Adrenal gland (tissue), 12 donors: ENCODE data around the gene PPP1R11. TPM values are rescaled to one million over a fixed set of nuclear protein-coding genes. Genes with fewer than 3 reads are reported as not detected.

ENCODE experiments used
- DNase-seq, 7 donors: peaks; one replicate each; pipeline ENCODE4 v3.0.0-alpha.2; 2019 to 2020
- H3K27ac ChIP-seq, 5 donors: fragments of 200-600 bp; sonication (generic) in 4 of 5; 1 replicate in 3 of 5; 2 replicates in 2 of 5; pipeline versions ENCODE4 v1.5.1 to v1.8.0; 2016 to 2020; ENCODE audit warnings: mild to moderate bottlenecking in 1 of 5
- H3K27me3 ChIP-seq: fragments of 200-600 bp; 2 replicates; pipeline ENCODE4 v1.8.0; 2021
- H3K36me3 ChIP-seq, 2 donors: fragments of 200-600 bp; replicated peaks in 1 of 2; 1 replicate in 1 of 2; 2 replicates in 1 of 2; pipeline versions ENCODE4 v1.5.1 to v1.8.0; 2018 to 2022
- H3K4me1 ChIP-seq, 2 donors: fragments of 200-600 bp; replicated peaks in 1 of 2; 1 replicate in 1 of 2; 2 replicates in 1 of 2; pipeline versions ENCODE4 v1.5.1 to v1.8.0; 2018 to 2021
- H3K4me3 ChIP-seq, 4 donors: fragments of 200-600 bp; sonication (generic) in 3 of 4; one replicate each; pipeline ENCODE4 v1.5.1; 2016 to 2018
- H3K9me3 ChIP-seq, 3 donors: fragments of 200-600 bp; sonication (generic) in 1 of 3; replicated peaks in 1 of 3; 1 replicate in 2 of 3; 2 replicates in 1 of 3; pipeline versions ENCODE4 v1.5.1 to v1.8.0; 2016 to 2021
- POLR2A ChIP-seq, 2 donors: fragments of 450-650 bp; IDR thresholded peaks; one replicate each; pipeline ENCODE4 v1.6.1; 2017; ENCODE audit warnings: antibody characterized with exemption in 2 of 2, mild to moderate bottlenecking in 2 of 2, moderate library complexity in 1 of 2
- WGBS, 4 donors: extraction: QIAGEN DNeasy Blood & Tissue Kit in 2 of 4; methylation state at CpG; one replicate each; pipeline versions ENCODE4 v1.1.5 to v1.1.7; 2013 to 2017; 5-methylcytosine and 5-hydroxymethylcytosine counted together
- intact Hi-C, 2 donors: fragments of 100-400 bp; cut with DNase I; formaldehyde crosslinking; loops; one replicate each; pipeline versions ENCODE4 v1.14.1 to v1.15.0; 2022 to 2023
- polyA plus RNA-seq, 3 donors: library from polyadenylated mRNA; stranded (reverse); fragments of 200-250 nt in 2 of 3; fragments of 350-450 nt in 1 of 3; fragmentation: Illumina TruSeq in 1 of 3; extraction: RNeasy Lipid Tissue Mini Kit (QIAGEN cat#74804) in 1 of 3; gene quantifications; one replicate each; pipeline ENCODE4 v1.2.3, GENCODE V29; 2013 to 2014
- total RNA-seq, 9 donors: library from RNA; depleted of rRNA in 4 of 9; stranded (reverse); fragments of >200 nt in 4 of 9; fragments of 120-200 nt in 1 of 9; fragmentation: NEBNext Ultra II Directional in 1 of 9; extraction: Animal tissue kit (Norgen Biotek cat#: 25700) in 1 of 9; gene quantifications; one replicate each; pipeline versions ENCODE4 v1.1.0 to v1.2.4, GENCODE V29; 2013 to 2023
- TF ChIP-seq, protein P1 (sequence below), 6 experiments: fragments of 450-650 bp in 4 of 6; fragments of 200-600 bp in 2 of 6; sonication (generic) in 1 of 6; IDR thresholded peaks; 1 replicate in 5 of 6; 2 replicates in 1 of 6; pipeline versions ENCODE4 v1.5.1 to v1.8.0; 2016 to 2021; ENCODE audit warnings: antibody characterized with exemption in 6 of 6, mild to moderate bottlenecking in 2 of 6, moderate library complexity in 1 of 6
- donor health status: healthy with polysubstance abuse.
- donor health status: Bipolar disorder and iron deficiency.
- donor health status: DM: yes; HTN: yes; CAD: no.
- donor health status: DM: no; HTN: no; CAD: no.
- donor health status: DM: no; HTN: no; CAD: no.
- donor health status: DM: yes; HTN: yes; CAD: no.

The PPP1R11 gene
- total and polyA plus RNA-seq, 12 donors, result 31.2 to 97.7 (median 50.3) TPM

DNA sequence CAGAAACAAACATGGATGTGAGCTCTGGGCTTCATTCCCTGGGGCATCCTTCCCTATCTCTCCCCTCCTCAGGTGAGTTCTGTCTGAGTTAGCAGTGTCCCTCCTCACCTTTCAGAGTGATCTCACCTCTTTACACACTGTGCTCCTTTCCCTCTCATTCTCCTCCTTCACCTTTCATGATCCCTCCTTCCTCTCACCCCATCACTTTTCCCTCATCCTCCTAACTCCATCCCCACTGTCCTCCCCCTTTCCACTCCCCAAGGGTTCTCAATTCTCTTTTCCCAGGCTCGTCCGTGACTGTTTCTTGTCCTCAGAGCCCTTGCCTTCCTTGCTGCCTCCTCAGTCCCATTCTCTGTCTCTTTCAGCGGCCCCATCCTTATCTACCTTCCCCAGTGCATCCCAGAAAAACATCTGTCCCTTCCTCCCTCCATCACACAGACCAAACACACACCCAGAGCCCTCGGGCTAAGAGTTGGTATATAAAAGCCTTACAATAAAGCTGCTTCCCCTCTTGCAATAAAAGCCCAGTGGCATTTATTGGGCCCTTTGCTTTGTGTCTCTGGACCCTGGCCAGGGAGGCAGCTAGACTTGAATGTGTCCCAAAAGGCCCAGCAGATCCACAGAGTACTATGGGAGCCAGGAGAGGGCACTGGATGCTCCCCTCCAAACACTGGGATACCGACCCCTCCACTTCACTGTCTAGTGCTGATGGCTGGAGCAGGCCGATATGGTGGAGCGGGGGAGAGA lies 6.7 kb downstream of the PPP1R11 start:
- H3K4me3 ChIP-seq, result no peak overlapping the region

DNA sequence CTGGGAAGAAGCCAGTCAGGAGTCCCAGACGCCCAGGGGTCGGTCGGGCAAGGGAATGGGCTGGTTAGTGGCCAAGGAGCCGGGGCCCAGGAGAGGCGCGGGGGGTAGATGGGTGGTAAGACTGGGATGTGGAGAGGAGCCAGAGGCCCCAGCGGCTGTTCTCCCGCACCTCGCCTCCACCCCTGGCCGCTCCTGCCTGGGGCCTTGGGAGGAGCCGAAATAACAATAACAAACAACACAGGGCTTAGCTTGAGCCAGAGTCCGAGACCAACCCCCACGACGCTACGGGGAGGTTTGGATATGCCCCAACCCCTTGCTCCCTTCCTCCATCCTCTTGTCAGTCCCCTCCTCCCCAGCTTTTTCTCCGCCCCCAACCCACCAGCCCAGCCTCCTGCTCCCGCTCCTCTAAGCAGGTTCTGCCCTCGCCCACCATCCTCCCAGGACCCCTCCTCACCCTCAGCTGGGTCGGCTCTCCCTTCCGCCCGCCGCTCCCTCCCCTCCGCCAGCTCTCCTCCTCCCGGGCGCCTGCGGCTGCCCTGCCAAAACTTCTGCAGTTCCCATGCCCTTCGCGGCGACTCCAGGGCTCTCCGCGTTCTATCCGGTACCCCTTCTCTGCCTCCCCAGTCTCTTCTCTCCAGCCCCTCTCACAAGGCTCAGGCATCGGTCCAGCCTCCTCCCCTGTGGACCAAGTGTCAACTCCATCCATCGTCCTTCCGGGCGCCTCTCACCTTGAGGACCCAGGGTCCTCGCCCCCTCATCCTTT lies 7.5 kb downstream of the PPP1R11 start:
- TF ChIP-seq POLR2A (IDR thresholded peaks at IDR 0.05), result no peak
- TF ChIP-seq, protein P1, sequence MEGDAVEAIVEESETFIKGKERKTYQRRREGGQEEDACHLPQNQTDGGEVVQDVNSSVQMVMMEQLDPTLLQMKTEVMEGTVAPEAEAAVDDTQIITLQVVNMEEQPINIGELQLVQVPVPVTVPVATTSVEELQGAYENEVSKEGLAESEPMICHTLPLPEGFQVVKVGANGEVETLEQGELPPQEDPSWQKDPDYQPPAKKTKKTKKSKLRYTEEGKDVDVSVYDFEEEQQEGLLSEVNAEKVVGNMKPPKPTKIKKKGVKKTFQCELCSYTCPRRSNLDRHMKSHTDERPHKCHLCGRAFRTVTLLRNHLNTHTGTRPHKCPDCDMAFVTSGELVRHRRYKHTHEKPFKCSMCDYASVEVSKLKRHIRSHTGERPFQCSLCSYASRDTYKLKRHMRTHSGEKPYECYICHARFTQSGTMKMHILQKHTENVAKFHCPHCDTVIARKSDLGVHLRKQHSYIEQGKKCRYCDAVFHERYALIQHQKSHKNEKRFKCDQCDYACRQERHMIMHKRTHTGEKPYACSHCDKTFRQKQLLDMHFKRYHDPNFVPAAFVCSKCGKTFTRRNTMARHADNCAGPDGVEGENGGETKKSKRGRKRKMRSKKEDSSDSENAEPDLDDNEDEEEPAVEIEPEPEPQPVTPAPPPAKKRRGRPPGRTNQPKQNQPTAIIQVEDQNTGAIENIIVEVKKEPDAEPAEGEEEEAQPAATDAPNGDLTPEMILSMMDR (IDR thresholded peaks at IDR 0.05), result no peak
- no peaks in the 10 kb centered on the region for H3K9me3 ChIP-seq
- no peak for DNase-seq
- H3K27me3 ChIP-seq, result peaks cover 10% of the 10 kb centered on the region
- H3K27ac ChIP-seq, result no peak overlapping the region
- peaks cover 25 to 31% of the 10 kb centered on the region in 2 donors for H3K4me1 ChIP-seq
- WGBS, 4 donors, result 10 to 15% (median 12%) methylated on average over 35 to 37 of the region's 37 CpGs
- H3K4me3 ChIP-seq, result peak overlapping the region in 1 of 4 donors; percentile 36
- H3K36me3 ChIP-seq, result peaks cover 0 to 5% of the 10 kb centered on the region in 2 donors
- intact Hi-C loops, result no loop called here

More for the DNA sequence above, 6.7 kb downstream of the PPP1R11 start:
- Histone ChIP-seq H3K4me1 (peaks cover 25 to 31% of the 10 kb centered on the region in 2 donors), H3K27ac (no peak overlapping the region), H3K27me3 (peaks cover 10% of the 10 kb centered on the region), H3K36me3 (peaks cover 0 to 10% of the 10 kb centered on the region in 2 donors), H3K9me3 (no peaks in the 10 kb centered on the region)
- WGBS, 4 donors, result 57 to 67% (median 63%) methylated on average over 7 of the region's 7 CpGs
- intact Hi-C loops, result no loop called here
- no peak for TF ChIP-seq POLR2A (IDR thresholded peaks at IDR 0.05)
- TF ChIP-seq, protein P1 (IDR thresholded peaks at IDR 0.05), result no peak
- DNase-seq, result no peak

DNA sequence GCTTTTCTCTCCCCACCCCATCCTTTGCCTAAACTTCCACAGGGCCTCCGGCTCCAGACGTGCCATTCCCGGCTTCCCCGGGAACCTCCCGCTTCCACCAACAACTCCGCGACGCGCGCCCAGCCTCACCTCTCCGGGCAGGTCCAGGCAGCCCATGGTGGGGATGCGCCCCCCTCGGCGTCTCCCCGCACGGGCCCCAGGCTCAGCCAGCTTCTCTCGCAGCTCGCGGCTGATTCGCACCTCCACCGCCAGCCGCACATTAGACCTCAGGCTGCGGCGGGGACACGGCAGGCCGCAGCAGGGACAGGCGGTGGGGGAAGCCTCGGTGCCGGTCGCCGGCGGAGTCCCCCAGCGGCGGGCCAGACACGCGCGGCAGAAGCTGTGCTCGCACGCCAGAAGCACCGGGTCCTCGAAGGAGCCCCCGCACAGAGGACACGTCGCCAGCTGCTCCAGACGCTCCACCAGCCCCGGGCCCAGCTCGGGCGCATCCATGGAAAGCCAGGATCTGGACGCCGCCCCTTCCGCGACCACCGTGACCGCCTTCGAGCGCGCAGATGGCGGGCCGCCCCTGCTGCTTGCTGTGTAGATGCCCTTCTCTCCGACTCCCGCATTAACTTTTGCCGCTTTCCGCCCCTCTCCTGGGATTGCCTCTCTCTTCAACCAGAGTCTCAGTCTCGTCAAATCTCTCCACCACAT lies 8.2 kb downstream of the PPP1R11 start, which contains the start of gene RNF39:
Gene RNF39 (minus strand): TSS at position 676 of the 696 bp plus-strand sequence. CDS start 184 bp downstream, at position 492.
- Histone ChIP-seq H3K4me3 (peak within 1 kb of the TSS in 1 of 4 donors; percentile 36), H3K36me3 (no peaks in the 10 kb centered on the region), H3K27ac (peak within 1 kb of the TSS; percentile 35 to 84 (median 64)), H3K27me3 (peaks cover 10% of the 10 kb centered on the region), H3K9me3 (no peaks in the 10 kb centered on the region), H3K4me1 (peaks cover 25 to 31% of the 10 kb centered on the region in 2 donors)
- WGBS, 4 donors, result 3 to 7% (median 4%) methylated on average over 24 to 64 of the region's 64 CpGs
- DNase-seq, result no peak
- intact Hi-C loops, result no loop called here
- TF ChIP-seq, protein P1 (IDR thresholded peaks at IDR 0.05), result no peak
- no peak for TF ChIP-seq POLR2A (IDR thresholded peaks at IDR 0.05)
